Measurements from ENCODE around the gene COL28A1.

DNA sequence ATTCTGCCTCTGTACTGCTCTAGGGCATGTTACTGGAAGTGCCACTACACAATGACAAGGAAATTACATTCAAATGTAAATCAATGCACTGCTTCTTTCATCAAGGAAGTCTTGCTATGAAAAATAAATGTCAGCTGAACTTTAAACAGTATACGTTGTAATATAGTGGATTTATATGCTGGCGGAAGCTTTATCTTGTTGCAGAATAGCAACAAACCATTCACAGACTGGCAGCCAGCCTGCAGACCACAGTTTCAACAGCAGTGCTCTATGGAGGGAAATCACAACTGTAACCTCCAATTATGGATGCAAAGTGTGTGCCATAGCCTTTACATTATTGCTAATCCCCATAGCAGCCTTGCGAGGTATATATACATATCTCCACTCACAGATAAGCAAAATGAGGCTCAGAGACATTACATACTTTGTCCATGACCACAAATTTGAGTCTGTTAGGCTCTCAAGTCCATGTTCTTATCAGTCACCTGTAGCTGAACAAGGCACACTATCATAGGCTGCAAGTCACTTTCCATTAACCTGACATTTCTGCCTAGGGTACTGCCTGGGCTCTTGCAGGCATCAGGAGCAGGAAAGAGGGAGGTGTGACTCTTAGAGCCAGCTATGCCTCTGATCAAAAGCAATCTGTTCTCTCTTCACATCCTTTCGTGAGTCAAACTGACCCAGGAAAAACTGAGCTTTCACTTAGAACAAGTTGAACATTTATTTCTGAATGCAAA lies 22.6 kb downstream of the COL28A1 start:
- TF ChIP-seq POLR2A (IDR thresholded peaks at IDR 0.05; ENCODE audit: low read length), result no peak
- TF ChIP-seq GATA1 (IDR thresholded peaks at IDR 0.05; ENCODE audit: low read depth, low read length), result no peak

Measured in erythroblast (primary cell).